IPS-18c (cell line): Measurements from ENCODE around the gene PRR33.
"Not testable (repeated sequence)": the region's sequence is repeated elsewhere in the genome, so short reads cannot be mapped to it uniquely, and the experiment has no call there.

ENCODE experiments used
- H3K4me3 ChIP-seq: 2 replicates; pipeline ENCODE4 v1.7.0; 2013; ENCODE audit warnings: low read depth, mild to moderate bottlenecking, low read length, moderate library complexity; ENCODE audit not compliant: insufficient read depth
- H3K9me3 ChIP-seq: one replicate; pipeline ENCODE4 v1.6.1; 2013; ENCODE audit warnings: mild to moderate bottlenecking, low read length, moderate library complexity; ENCODE audit not compliant: control insufficient read depth, insufficient read depth

The PRR33 gene

GRCh38 chr11:1899090-1899489 is 7.4 kb upstream of the PRR33 start:
- H3K9me3 ChIP-seq, result no peaks in the 10 kb centered on the region
- H3K4me3 ChIP-seq, result no peak overlapping the region

DNA sequence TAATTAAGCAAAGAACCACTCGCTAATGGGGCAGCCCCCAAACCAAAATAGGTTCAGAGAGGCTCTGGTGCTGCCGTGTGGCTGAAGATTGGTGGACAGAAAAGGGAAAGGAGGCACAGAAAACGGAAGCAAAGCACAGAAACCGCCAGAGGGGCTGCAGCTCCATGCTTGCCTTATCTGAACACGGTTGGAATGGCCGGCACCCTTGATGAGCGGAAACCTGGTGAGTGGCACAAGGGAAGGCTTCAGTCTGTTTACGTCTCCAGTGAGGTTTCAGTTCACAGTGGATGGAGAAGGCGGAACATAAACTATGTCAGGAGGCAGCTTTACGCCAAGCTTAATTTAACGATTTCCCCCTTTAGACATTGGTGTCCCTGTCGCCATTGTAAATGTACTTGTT is 5.2 kb upstream of the PRR33 start:
- Histone ChIP-seq H3K4me3 (no peak overlapping the region), H3K9me3 (no peaks in the 10 kb centered on the region)

DNA sequence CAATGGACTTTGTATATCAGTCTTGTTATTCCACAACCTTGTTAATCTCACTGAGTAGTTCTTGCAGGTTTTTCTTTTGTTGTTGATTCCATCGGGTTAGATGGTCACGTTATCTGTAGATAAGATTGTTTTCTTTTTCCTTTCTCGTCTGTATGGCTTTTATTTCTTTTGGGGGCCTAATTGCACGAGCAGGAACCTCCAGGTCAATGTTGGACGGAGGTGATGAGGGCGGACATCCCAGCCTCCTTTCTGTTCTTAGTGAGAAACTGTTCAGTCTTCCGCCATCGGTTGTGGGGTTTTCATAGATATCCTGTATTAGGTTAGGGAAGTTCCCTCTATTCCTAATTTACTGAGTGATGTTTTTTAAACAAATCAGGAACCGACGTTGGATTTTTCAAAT is 4.8 kb upstream of the PRR33 start:
- Histone ChIP-seq H3K4me3 (no peak overlapping the region), H3K9me3 (no peaks in the 10 kb centered on the region)

DNA sequence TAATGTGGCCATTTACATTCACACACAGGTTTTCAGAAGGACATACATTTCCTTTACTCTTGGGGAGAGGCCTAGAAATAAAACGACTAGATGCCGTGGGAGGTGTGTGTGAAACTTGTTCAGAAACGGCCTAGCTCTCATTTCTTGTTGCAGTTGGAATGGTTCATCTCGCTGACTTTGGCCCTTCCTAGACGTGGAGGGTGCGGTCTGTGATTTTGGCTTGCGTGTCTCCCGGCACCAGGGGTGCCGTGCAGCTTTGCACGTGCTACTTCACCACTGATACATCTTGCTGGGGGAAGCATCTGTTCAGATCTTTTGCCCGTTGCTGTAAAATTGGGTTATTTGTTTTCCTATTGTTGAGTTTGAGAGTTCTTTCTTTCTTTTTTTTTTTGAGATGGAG is 3.1 kb upstream of the PRR33 start:
- Histone ChIP-seq H3K4me3 (no peak overlapping the region), H3K9me3 (no peaks in the 10 kb centered on the region)

GRCh38 chr11:1893581-1894359 is 2.1 kb upstream of the PRR33 start:
- no peak overlapping the region for H3K4me3 ChIP-seq

GRCh38 chr11:1892558-1892957 is 863 bp upstream of the PRR33 start:
- H3K4me3 ChIP-seq, result no peak overlapping the region
- no peaks in the 10 kb centered on the region for H3K9me3 ChIP-seq

More at GRCh38 chr11:1893581-1894359, 2.1 kb upstream of the PRR33 start:
- no peaks in the 10 kb centered on the region for H3K9me3 ChIP-seq

DNA sequence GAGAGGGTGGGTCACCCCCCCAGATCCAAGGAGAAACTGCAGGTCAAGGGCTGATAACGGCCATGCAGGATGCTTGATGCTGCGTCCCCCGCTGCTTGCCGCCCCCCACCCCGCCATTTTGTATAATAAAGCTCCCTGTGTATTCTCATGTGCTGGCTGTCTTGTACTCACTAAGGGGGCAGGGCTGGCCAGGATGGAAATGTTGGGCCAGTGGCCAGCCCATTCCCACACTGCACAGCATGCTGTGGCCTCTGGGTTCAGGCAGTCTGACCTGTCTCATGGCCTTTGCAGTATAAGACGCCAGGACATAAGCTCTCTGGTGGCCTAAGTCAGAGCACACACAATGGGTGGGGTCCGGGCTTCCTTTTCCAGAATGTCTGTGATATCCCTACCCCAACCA is 421 bp upstream of the PRR33 start:
- Histone ChIP-seq H3K9me3 (no peaks in the 10 kb centered on the region), H3K4me3 (no peak overlapping the region)

DNA sequence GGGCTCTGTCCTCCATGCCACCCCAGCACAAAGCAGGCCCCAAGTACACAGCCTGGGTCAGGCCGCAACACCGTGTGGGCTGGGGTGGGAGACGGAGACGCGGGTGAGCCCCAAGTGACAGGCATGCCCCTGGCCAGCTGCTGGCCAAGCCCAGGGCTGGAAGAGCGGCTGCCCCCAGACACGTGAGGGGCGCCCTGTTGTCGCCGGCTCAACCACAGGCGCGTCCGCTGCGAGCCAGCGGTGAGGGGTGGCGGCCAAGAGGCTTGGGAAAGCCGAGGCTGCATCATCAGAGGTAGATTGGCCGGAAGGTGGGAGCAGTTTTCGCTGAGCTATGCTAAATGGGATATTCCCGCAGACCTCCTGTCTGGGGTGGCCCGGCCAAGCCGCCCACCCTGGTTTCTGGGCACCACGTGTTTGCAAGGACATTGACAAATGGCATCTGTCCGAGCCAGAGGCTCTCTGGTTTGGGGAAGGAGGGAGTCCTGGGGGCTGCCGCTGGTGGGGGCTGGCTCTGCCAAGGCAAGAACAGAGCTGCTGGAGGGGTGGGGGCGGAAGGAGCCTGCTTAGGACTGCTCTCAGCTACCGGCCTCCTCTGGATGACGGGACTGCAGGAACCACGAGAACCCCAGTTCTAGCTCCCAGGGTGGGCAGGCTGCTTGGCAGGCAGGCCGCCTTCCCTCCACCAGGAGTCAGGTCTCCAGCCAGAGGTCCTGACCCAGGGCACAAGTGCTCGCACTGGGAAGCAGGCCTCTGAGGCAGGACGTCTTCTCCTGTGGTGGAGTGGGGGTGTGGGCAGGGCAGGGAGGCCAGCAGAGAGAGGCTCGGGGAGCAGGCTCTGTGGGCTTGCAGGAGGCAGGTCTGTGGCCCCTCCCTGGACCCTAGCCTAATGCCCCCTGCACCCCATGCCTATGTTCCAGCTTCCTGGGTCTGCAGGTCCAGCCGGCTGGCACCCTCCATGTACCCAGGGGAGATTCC is 552 bp downstream of the PRR33 start:
- no peak overlapping the region for H3K4me3 ChIP-seq
- H3K9me3 ChIP-seq, result no peaks in the 10 kb centered on the region

GRCh38 chr11:1889941-1890855 is 1.5 kb downstream of the PRR33 start:
- Histone ChIP-seq H3K4me3 (no peak overlapping the region), H3K9me3 (no peaks in the 10 kb centered on the region)

- no peak overlapping the region for H3K4me3 ChIP-seq
- H3K9me3 ChIP-seq, result no peaks in the 10 kb centered on the region
These were observed 2.3 kb downstream of the PRR33 start for GRCh38 chr11:1889224-1889930.

DNA sequence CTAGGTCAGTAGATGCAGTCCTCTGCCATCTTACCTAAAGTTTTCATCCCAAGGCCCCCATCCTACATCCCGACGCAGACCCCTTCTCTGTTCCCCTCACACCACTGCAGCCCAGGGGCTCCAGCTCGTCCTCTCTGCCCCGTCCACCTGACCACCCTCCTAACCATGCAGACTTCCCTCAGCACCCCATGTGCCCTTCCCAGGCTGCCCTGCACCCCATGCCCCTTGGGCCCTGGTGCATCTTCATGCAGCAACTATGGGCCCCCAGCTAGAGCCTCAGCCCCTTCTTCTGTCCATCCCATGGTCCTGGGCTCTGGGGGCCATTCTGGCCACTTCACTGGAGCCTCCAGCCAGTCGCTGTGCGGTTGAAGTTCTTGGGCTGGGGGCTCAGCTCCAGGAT is 2.9 kb downstream of the PRR33 start:
- H3K4me3 ChIP-seq, result no peak overlapping the region
- no peaks in the 10 kb centered on the region for H3K9me3 ChIP-seq

GRCh38 chr11:1888347-1888753 is 3.3 kb downstream of the PRR33 start:
- no peaks in the 10 kb centered on the region for H3K9me3 ChIP-seq

GRCh38 chr11:1887451-1888346 is 4.0 kb downstream of the PRR33 start:
- no peaks in the 10 kb centered on the region for H3K9me3 ChIP-seq
- H3K4me3 ChIP-seq, result no peak overlapping the region

More at GRCh38 chr11:1888347-1888753, 3.3 kb downstream of the PRR33 start:
- no peak overlapping the region for H3K4me3 ChIP-seq

DNA sequence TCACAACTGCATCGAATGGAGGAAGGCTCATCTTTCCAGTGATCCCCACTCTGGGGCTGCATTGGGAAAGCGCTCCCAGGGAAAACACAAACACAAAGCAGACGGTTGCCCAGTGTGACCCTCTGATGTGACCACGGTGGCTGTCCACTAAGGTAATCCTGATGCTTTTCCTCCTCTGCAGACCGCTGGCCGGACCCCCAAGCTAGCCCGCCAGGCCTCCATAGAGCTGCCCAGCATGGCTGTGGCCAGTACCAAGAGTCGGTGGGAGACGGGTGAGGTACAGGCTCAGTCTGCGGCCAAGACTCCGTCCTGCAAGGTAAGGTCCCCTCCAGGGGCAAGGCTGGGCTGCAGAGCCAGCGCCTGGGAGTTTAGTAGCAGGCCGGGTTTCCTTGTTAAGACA is 5.1 kb downstream of the PRR33 start:
- H3K4me3 ChIP-seq, H3K9me3 ChIP-seq: not testable (repeated sequence)

DNA sequence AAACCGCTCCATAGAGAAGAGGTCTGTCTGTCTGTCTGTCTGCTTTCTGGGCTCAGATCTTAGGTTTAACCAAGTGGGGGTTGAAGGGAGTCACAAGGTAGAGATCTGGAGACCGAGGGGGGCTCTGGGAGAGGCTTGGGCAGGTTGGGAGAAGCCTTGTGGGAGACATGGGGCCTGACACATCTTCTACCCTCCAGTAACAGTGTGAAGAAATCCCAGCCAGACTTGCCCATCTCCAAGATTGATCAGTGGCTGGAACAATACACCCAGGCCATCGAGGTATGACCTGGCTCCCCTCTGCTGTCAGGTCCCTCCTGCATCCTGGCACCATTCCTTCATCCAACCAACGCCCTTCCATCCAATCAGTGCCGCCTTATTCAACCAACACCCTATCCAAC is 7.4 kb downstream of the PRR33 start:
- Histone ChIP-seq H3K4me3 (no peak overlapping the region), H3K9me3 (no peaks in the 10 kb centered on the region)
